Mesendoderm (in vitro differentiated cells): ENCODE measurements around the gene DNAH17.

ENCODE experiments used
- DNase-seq: peaks from one replicate; pipeline ENCODE4 v3.0.0; 2013
- H2AK5ac ChIP-seq: 2 replicates; pipeline ENCODE4 v1.6.1; 2013; ENCODE audit warnings: low read length, inconsistent platforms
- H2BK120ac ChIP-seq: 2 replicates; pipeline ENCODE4 v1.6.1; 2013; ENCODE audit warnings: low read depth, mild to moderate bottlenecking, low read length, moderate library complexity, mixed read lengths
- H2BK15ac ChIP-seq: replicated peaks from 2 replicates; pipeline ENCODE4 v1.6.1; 2013; ENCODE audit warnings: low read depth, mild to moderate bottlenecking, moderate library complexity
- H2BK5ac ChIP-seq: 2 replicates; pipeline ENCODE4 v1.6.1; 2013; ENCODE audit warnings: low read length, inconsistent platforms
- H3K18ac ChIP-seq: 2 replicates; pipeline ENCODE4 v1.6.1; 2013; ENCODE audit warnings: mild to moderate bottlenecking, low read length, mixed read lengths
- H3K23ac ChIP-seq: one replicate; pipeline ENCODE4 v1.6.1; 2013; ENCODE audit warnings: low read length
- H3K27ac ChIP-seq: 2 replicates; pipeline ENCODE4 v1.5.1; 2013; ENCODE audit warnings: low read depth, mild to moderate bottlenecking, inconsistent platforms, low read length, moderate library complexity
- H3K27me3 ChIP-seq: 2 replicates; pipeline ENCODE4 v1.6.1; 2013; ENCODE audit warnings: low read length, control low read depth, mild to moderate bottlenecking, inconsistent platforms; ENCODE audit not compliant: insufficient read depth, poor library complexity
- H3K36me3 ChIP-seq: 2 replicates; pipeline ENCODE4 v1.6.1; 2013; ENCODE audit warnings: low read length, inconsistent platforms; ENCODE audit not compliant: control insufficient read depth, insufficient read depth
- H3K4ac ChIP-seq: one replicate; pipeline ENCODE4 v1.6.1; 2013; ENCODE audit warnings: low read depth, mild to moderate bottlenecking, low read length, moderate library complexity
- H3K4me1 ChIP-seq: 2 replicates; pipeline ENCODE4 v1.6.1; 2013; ENCODE audit warnings: low read depth, low read length, inconsistent platforms; ENCODE audit not compliant: control insufficient read depth
- H3K4me2 ChIP-seq: 2 replicates; pipeline ENCODE4 v1.6.1; 2013; ENCODE audit warnings: low read length
- H3K4me3 ChIP-seq: 2 replicates; pipeline ENCODE4 v1.5.1; 2013; ENCODE audit warnings: mild to moderate bottlenecking, low read length
- H3K56ac ChIP-seq: one replicate; pipeline ENCODE4 v1.6.1; 2013; ENCODE audit warnings: low read length
- H3K79me1 ChIP-seq: 2 replicates; pipeline ENCODE4 v1.6.1; 2013; ENCODE audit warnings: low read length, inconsistent platforms
- H3K79me2 ChIP-seq: 2 replicates; pipeline ENCODE4 v1.6.1; 2013; ENCODE audit warnings: mild to moderate bottlenecking, low read length; ENCODE audit not compliant: control insufficient read depth, insufficient read depth
- H3K9ac ChIP-seq: 2 replicates; pipeline ENCODE4 v1.6.1; 2013; ENCODE audit warnings: low read length, inconsistent platforms
- H4K5ac ChIP-seq: one replicate; pipeline ENCODE4 v1.6.1; 2013; ENCODE audit warnings: low read length
- H4K8ac ChIP-seq: one replicate; pipeline ENCODE4 v1.6.1; 2013; ENCODE audit warnings: low read depth, mild to moderate bottlenecking, control low read depth, low read length, moderate library complexity
- WGBS: extraction: QIAGEN DNeasy Blood & Tissue Kit; methylation state at CpG from one replicate; pipeline ENCODE4 v1.1.7; 2013; ENCODE audit warnings: low lambda C conversion rate, missing lambda C conversion rate; ENCODE audit not compliant: insufficient coverage; ENCODE audit errors: extremely low coverage; 5-methylcytosine and 5-hydroxymethylcytosine counted together

DNAH17 gene

DNA sequence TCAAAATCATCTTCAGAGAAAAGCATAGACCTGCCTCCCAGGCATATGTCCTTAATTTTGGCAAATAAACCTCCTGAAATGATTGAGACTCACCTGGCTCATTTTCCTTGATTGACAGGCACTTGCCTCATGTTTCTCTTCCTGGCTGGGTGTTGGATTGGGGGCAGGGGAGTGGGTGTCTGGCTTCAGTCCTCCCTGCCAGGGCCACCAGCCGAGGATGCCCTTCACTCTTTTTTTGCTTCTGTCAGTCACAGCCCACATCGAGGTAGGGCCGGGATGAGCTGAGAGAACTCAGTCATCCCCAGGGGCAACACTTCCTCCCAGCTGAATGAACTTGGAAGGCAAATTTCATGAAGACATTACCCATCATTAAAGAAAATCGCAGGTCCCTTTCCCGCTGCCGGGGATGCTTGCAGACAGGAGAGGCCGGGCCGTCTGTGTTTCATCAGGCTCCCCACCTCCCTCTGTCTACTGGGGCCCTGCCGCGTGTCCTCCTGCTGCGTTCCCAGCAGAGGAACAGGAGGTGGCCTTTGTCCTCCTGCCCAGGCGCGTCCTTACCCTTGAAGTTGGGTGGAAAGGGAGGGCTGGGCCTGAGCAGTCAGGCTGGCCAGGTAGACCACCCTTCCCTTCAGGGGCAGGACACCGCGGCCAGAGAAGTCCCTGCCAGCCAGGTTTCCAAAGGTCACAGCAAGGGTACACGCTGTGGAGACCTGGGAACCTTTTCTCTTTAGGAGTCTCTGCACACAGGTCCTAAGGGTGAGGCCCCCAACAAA lies 11.2 kb upstream of the DNAH17 start:
- H2AK5ac ChIP-seq = no peak overlapping the region
- H3K4me1 ChIP-seq = no peaks in the 10 kb centered on the region
- DNase-seq = no peak
- no peaks in the 10 kb centered on the region for H3K79me1 ChIP-seq
- H3K27me3 ChIP-seq = no peaks in the 10 kb centered on the region
- H2BK15ac ChIP-seq = no peak overlapping the region
- no peak overlapping the region for H3K4ac ChIP-seq
- H3K27ac ChIP-seq = no peak overlapping the region
- H4K8ac ChIP-seq = no peak overlapping the region
- H2BK5ac ChIP-seq = no peak overlapping the region
- H3K23ac ChIP-seq = no peak overlapping the region
- no peaks in the 10 kb centered on the region for H3K36me3 ChIP-seq
- no peaks in the 10 kb centered on the region for H3K79me2 ChIP-seq
- H3K4me2 ChIP-seq = no peak overlapping the region
- H4K5ac ChIP-seq = no peak overlapping the region
- H3K4me3 ChIP-seq = no peak overlapping the region
- WGBS = no CpG with 5 or more reads among the region's 16 CpGs
- H2BK120ac ChIP-seq = no peak overlapping the region
- H3K56ac ChIP-seq = peak overlapping the region; percentile 28
- H3K9ac ChIP-seq = no peak overlapping the region
- no peak overlapping the region for H3K18ac ChIP-seq

DNA sequence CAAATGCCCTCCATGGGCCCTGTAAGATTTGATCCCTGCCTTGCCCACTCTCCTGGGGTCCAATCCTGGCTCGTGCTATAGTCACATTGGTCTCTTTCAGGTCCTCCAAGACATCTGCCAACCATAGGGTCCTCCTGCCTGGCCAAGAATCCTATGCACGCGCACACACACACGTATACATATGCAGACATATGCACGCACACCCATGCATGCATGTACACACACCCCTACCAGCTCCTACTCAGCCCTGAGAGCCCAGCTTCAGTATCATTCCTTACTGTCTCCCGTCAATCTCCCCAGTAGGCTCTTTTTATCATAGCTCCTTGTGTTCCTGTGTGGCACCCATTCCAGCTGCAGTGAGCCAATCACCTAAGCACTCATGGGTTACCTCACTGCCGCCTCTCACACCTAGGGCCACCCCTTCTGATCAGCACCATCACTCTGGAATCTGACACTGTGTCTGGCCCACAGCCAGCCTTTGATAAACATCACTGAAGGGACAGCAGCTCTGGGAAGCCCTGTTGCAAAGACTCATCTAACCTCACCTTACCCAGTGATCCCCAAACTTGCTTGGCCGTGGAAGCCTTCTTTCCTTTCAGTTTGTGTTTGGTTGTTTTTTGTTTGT lies 7.9 kb upstream of the DNAH17 start:
- H3K4ac ChIP-seq = no peak overlapping the region
- no peak overlapping the region for H3K23ac ChIP-seq
- no peak overlapping the region for H3K27ac ChIP-seq
- no peaks in the 10 kb centered on the region for H3K4me1 ChIP-seq
- H2BK5ac ChIP-seq = no peak overlapping the region
- peak; percentile 54 for DNase-seq
- H3K4me3 ChIP-seq = no peak overlapping the region
- H4K5ac ChIP-seq = no peak overlapping the region
- no peaks in the 10 kb centered on the region for H3K79me1 ChIP-seq
- no peak overlapping the region for H3K4me2 ChIP-seq
- no peak overlapping the region for H3K9ac ChIP-seq
- no peaks in the 10 kb centered on the region for H3K27me3 ChIP-seq
- no peaks in the 10 kb centered on the region for H3K36me3 ChIP-seq
- no peak overlapping the region for H3K56ac ChIP-seq
- no peak overlapping the region for H2AK5ac ChIP-seq
- WGBS = no CpG with 5 or more reads among the region's 8 CpGs
- H3K79me2 ChIP-seq = no peaks in the 10 kb centered on the region
- H2BK120ac ChIP-seq = no peak overlapping the region
- no peak overlapping the region for H2BK15ac ChIP-seq
- H4K8ac ChIP-seq = no peak overlapping the region
- no peak overlapping the region for H3K18ac ChIP-seq

DNA sequence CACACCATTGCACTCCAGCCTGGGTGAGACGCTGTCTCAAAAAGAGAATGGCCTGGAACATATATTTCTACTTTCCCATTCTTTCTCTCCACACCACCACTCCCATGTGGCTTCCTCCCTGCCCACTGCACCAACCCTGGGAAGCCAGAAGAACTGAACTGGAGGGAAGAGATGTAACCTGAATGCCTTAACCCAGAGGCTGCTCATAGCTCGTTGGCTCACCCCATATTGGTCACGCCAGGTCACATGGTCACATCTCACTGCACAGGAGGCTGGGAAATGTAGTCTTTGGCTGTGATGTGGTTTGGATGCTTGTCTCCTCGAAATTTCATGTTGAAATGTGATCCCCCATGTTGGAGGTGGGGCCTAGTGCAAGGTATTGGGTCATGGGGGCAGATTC lies 5.9 kb upstream of the DNAH17 start:
- H3K4ac ChIP-seq = no peak overlapping the region
- H3K79me1 ChIP-seq = no peaks in the 10 kb centered on the region
- H3K4me2 ChIP-seq = no peak overlapping the region
- no peaks in the 10 kb centered on the region for H3K4me1 ChIP-seq
- H2AK5ac ChIP-seq = no peak overlapping the region
- H3K4me3 ChIP-seq = no peak overlapping the region
- no peak overlapping the region for H3K23ac ChIP-seq
- H2BK120ac ChIP-seq = no peak overlapping the region
- DNase-seq = peak; percentile 68
- H4K8ac ChIP-seq = no peak overlapping the region
- no peaks in the 10 kb centered on the region for H3K79me2 ChIP-seq
- H2BK5ac ChIP-seq = no peak overlapping the region
- WGBS = no CpG with 5 or more reads among the region's 4 CpGs
- H3K56ac ChIP-seq = no peak overlapping the region
- no peak overlapping the region for H2BK15ac ChIP-seq
- H3K27me3 ChIP-seq = no peaks in the 10 kb centered on the region
- no peak overlapping the region for H3K18ac ChIP-seq
- H4K5ac ChIP-seq = no peak overlapping the region
- H3K9ac ChIP-seq = no peak overlapping the region
- H3K27ac ChIP-seq = no peak overlapping the region
- H3K36me3 ChIP-seq = no peaks in the 10 kb centered on the region

DNA sequence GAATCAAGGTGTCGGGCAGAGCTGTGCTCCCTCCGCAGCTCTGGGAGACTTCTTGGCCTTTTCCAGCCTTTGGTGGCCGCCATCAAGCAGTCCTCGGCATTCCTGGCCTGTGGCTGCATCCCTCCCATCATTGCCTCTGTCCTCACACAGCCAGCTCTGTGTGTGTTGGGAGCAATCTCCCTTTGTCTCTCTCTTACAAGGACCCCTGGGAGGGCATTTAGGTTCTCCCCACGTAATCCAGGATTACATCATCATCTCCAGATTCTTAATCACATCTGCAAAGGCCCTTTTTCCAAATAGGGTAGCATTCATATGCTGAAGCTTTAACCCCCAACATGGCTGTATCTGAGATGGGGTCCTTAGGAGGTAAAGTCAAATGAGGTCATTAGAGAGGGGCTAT lies 4.1 kb upstream of the DNAH17 start:
- Histone ChIP-seq H3K36me3 (no peaks in the 10 kb centered on the region), H2BK15ac (no peak overlapping the region), H3K79me1 (no peaks in the 10 kb centered on the region), H3K4me3 (no peak overlapping the region), H3K4me1 (no peaks in the 10 kb centered on the region), H3K27ac (no peak overlapping the region), H3K4ac (no peak overlapping the region), H4K8ac (no peak overlapping the region), H3K23ac (no peak overlapping the region), H3K4me2 (no peak overlapping the region), H3K27me3 (no peaks in the 10 kb centered on the region), H3K18ac (no peak overlapping the region), H2BK120ac (no peak overlapping the region), H2BK5ac (no peak overlapping the region), H2AK5ac (no peak overlapping the region), H3K79me2 (no peaks in the 10 kb centered on the region), H4K5ac (no peak overlapping the region), H3K9ac (no peak overlapping the region), H3K56ac (no peak overlapping the region)
- no peak for DNase-seq
- WGBS = no CpG with 5 or more reads among the region's 5 CpGs

DNA sequence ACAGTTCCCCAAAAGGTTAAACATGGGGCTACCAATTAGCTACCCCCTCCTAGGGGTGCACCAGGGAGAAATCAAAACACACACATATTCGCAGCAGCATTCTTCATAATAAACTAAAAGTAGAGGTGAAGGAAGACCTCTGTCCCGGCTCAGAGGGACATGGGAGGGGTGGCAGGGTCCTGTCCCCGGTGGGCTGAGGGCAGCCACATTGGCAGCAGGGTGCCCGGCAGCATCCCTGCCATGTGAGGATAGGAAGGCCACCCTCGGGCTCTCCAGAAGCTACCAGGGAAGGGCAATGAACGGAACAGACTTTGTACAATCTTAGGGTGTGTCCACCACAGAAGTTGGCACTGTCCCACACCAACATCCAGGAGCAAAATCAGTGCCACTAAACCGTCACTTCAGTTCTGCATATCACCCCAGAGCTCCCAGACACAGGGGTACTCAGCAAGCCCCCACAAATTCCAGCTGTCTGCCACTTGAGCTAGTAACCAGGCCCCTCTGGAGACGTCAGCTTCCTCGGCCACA lies 3.1 kb upstream of the DNAH17 start:
- Histone ChIP-seq H3K27me3 (no peaks in the 10 kb centered on the region), H3K27ac (no peak overlapping the region), H2AK5ac (no peak overlapping the region), H4K8ac (no peak overlapping the region), H3K79me2 (no peaks in the 10 kb centered on the region), H3K79me1 (no peaks in the 10 kb centered on the region), H3K23ac (no peak overlapping the region), H3K4me1 (no peaks in the 10 kb centered on the region), H3K4me2 (no peak overlapping the region), H3K4me3 (no peak overlapping the region), H2BK15ac (no peak overlapping the region), H2BK5ac (no peak overlapping the region), H3K4ac (no peak overlapping the region), H3K9ac (no peak overlapping the region), H3K56ac (no peak overlapping the region), H3K18ac (no peak overlapping the region), H3K36me3 (no peaks in the 10 kb centered on the region), H2BK120ac (no peak overlapping the region), H4K5ac (no peak overlapping the region)
- no CpG with 5 or more reads among the region's 9 CpGs for WGBS
- no peak for DNase-seq
